HepG2 (cell line): ENCODE results near the gene CISD3. TPM values are rescaled to one million over a fixed set of nuclear protein-coding genes. Genes with fewer than 3 reads are reported as not detected.
A peak's percentile ranks its signal among the peaks of the same experiment; 100 is the strongest.

Source experiments
- ARNT ChIP-seq: fragments of 450-650 bp; IDR thresholded peaks from 2 replicates; pipeline ENCODE4 v1.6.1; 2017
- HNF4G ChIP-seq, 2 experiments: sonication (generic) in 1 of 2; formaldehyde crosslinking in 1 of 2; IDR thresholded peaks; 2 replicates each; pipeline versions ENCODE4 v1.4.0 to v1.6.1; 2011 to 2020; ENCODE audit warnings: borderline replicate concordance in 2 of 2, low read depth in 2 of 2, mild to moderate bottlenecking in 2 of 2, low read length in 1 of 2, missing genetic modification reagents in 1 of 2, moderate library complexity in 1 of 2
- HOXA9 ChIP-seq: sonication (generic); formaldehyde crosslinking; IDR thresholded peaks from 2 replicates; pipeline ENCODE4 v1.8.1; 2022; ENCODE audit warnings: missing genetic modification reagents, mild to moderate bottlenecking, moderate library complexity, borderline replicate concordance
- JDP2 ChIP-seq: sonication (generic); formaldehyde crosslinking; IDR thresholded peaks from 2 replicates; pipeline ENCODE4 v1.8.1; 2022; ENCODE audit warnings: missing genetic modification reagents, borderline replicate concordance
- MZF1 ChIP-seq: sonication (generic); formaldehyde crosslinking; IDR thresholded peaks from 2 replicates; pipeline ENCODE4 v1.8.1; 2023; ENCODE audit warnings: mild to moderate bottlenecking, missing genetic modification reagents, borderline replicate concordance
- PAX8 ChIP-seq: sonication (generic); formaldehyde crosslinking; IDR thresholded peaks from 2 replicates; pipeline ENCODE4 v1.8.0; 2022; ENCODE audit warnings: mild to moderate bottlenecking, missing genetic modification reagents, borderline replicate concordance
- PCBP1 ChIP-seq: fragments of 200-400 bp; formaldehyde crosslinking; IDR thresholded peaks from 2 replicates; pipeline ENCODE4 v1.6.1; 2017; ENCODE audit warnings: mild to moderate bottlenecking, low read depth, low read length, borderline replicate concordance
- SAP130 ChIP-seq: IDR thresholded peaks from 2 replicates; pipeline ENCODE4 v1.6.1; 2016; ENCODE audit warnings: low read depth
- SMAD3 ChIP-seq: sonication (generic); formaldehyde crosslinking; IDR thresholded peaks from 2 replicates; pipeline ENCODE4 v1.4.0; 2020; ENCODE audit warnings: missing genetic modification reagents
- SRY ChIP-seq: sonication (generic); formaldehyde crosslinking; IDR thresholded peaks from 2 replicates; pipeline ENCODE4 v1.8.0; 2022; ENCODE audit warnings: mild to moderate bottlenecking, missing genetic modification reagents
- TBL1XR1 ChIP-seq: fragments of 150-350 bp; IDR thresholded peaks from 2 replicates; pipeline ENCODE4 v1.6.1; 2014; ENCODE audit warnings: borderline replicate concordance, low read length; ENCODE audit not compliant: partially characterized antibody
- TMF1 ChIP-seq: sonication (generic); formaldehyde crosslinking; IDR thresholded peaks from 2 replicates; pipeline ENCODE4 v1.8.1; 2022; ENCODE audit warnings: low read depth, missing genetic modification reagents
- ZFP82 ChIP-seq: sonication (generic); formaldehyde crosslinking; IDR thresholded peaks from 2 replicates; pipeline ENCODE4 v1.5.1; 2020; ENCODE audit warnings: mild to moderate bottlenecking, missing genetic modification reagents, borderline replicate concordance
- ZNF160 ChIP-seq: sonication (generic); formaldehyde crosslinking; IDR thresholded peaks from 2 replicates; pipeline ENCODE4 v1.8.0; 2022; ENCODE audit warnings: mild to moderate bottlenecking, inconsistent platforms, missing genetic modification reagents
- ZNF232 ChIP-seq: sonication (generic); formaldehyde crosslinking; IDR thresholded peaks from 2 replicates; pipeline ENCODE4 v1.4.0; 2020; ENCODE audit warnings: missing genetic modification reagents, borderline replicate concordance
- ZNF329 ChIP-seq: sonication (generic); formaldehyde crosslinking; IDR thresholded peaks from 2 replicates; pipeline ENCODE4 v1.9.0; 2021; ENCODE audit warnings: low read depth, mild to moderate bottlenecking, missing genetic modification reagents
- ZNF354B ChIP-seq: sonication (generic); formaldehyde crosslinking; IDR thresholded peaks from 2 replicates; pipeline ENCODE4 v1.8.0; 2022; ENCODE audit warnings: mild to moderate bottlenecking, missing genetic modification reagents
- ZNF558 ChIP-seq: sonication (generic); formaldehyde crosslinking; IDR thresholded peaks from 2 replicates; pipeline ENCODE4 v1.9.0; 2022; ENCODE audit warnings: mild to moderate bottlenecking, missing genetic modification reagents, borderline replicate concordance
- ZNF746 ChIP-seq: sonication (generic); formaldehyde crosslinking; IDR thresholded peaks from 2 replicates; pipeline ENCODE4 v1.8.0; 2022; ENCODE audit warnings: mild to moderate bottlenecking, missing genetic modification reagents
- ZNF775 ChIP-seq: sonication (generic); formaldehyde crosslinking; IDR thresholded peaks from 2 replicates; pipeline ENCODE4 v1.4.0; 2020; ENCODE audit warnings: missing genetic modification reagents, mild to moderate bottlenecking, moderate library complexity, borderline replicate concordance
- ZNF788 ChIP-seq: sonication (generic); formaldehyde crosslinking; IDR thresholded peaks from 2 replicates; pipeline ENCODE4 v1.5.0; 2020; ENCODE audit warnings: mild to moderate bottlenecking, missing genetic modification reagents, borderline replicate concordance
- polyA plus RNA-seq, 8 experiments: library from polyadenylated mRNA; depleted of rRNA in 3 of 8; stranded (reverse) in 7 of 8; unstranded in 1 of 8; fragments of >200 nt; fragmentation: Illumina TruSeq in 4 of 8; extraction: Trizol in 4 of 8; gene quantifications; 2 replicates each; pipeline versions ENCODE4 v1.2.1 to v1.2.3, GENCODE V29; 2011 to 2016; ENCODE audit warnings: low read depth in 4 of 8, missing spikeins in 1 of 8, mixed read lengths in 1 of 8; ENCODE audit not compliant: insufficient read depth in 1 of 8
- total RNA-seq, 5 experiments: library from RNA; depleted of rRNA; stranded (reverse); fragments of >200 nt; fragmentation: Illumina TruSeq; extraction: Trizol; gene quantifications; 2 replicates each; pipeline ENCODE4 v1.2.3, GENCODE V29; 2016; ENCODE audit warnings: low read depth in 1 of 5
- TF ChIP-seq, protein P1 (sequence below): sonication (generic); formaldehyde crosslinking; IDR thresholded peaks from 2 replicates; pipeline ENCODE4 v1.5.1; 2020; ENCODE audit warnings: mild to moderate bottlenecking, moderate library complexity, missing genetic modification reagents
- TF ChIP-seq, protein P2 (sequence below): sonication (generic); formaldehyde crosslinking; IDR thresholded peaks from 2 replicates; pipeline ENCODE4 v1.8.0; 2022; ENCODE audit warnings: mild to moderate bottlenecking, missing genetic modification reagents, moderate library complexity
- TF ChIP-seq, protein P3 (sequence below): sonication (generic); formaldehyde crosslinking; IDR thresholded peaks from 2 replicates; pipeline ENCODE4 v1.4.0; 2020; ENCODE audit warnings: low read depth, mild to moderate bottlenecking, missing genetic modification reagents
- TF ChIP-seq, protein P4 (sequence below): IDR thresholded peaks from 2 replicates; pipeline ENCODE4 v1.6.1; 2016

CISD3 gene
- total and polyA plus RNA-seq, 2 of the 13 experiments (the other 11 are each of a cell fraction or from before 2014, with no cell fraction given) = 30.0 to 34.1 TPM

DNA sequence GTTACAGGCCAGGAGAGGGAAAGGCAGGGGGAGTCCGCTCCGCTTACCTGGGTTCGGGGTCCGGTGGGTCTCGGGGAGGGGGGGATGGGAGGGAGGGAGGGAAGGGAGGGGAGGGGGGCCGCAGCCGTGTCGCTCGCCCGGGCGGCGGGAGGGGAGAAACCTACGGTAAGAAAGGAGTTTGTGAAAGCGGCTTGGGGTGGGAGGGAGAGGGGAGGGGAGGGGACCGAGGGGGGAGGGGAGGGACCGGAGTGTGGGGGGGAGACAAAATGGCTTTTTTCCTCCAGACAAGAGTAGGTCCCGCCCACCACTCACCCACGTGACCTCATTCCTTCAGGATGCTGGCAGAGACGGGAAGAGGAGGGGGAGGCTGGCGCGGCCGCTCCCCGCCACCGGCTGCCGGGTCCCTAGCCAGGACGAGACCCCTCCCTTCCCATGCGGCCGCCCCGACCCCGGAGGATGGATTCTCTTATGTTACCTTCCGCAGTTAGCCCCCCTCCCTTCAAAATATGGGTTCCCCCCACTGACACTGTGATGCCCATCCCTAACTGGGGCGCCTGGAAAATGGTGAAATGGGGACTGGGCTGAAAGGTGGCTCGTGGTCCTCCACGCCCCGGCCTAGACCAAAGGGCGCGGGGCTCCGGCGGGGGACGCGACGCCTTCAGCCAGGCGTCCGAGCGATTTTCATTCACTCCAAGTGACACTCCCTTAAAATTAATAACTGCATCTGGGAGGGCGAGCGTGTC, 18.2 kb downstream of the CISD3 start, which contains the start of gene PCGF2 (continued):
- TF ChIP-seq HOXA9 (CRISPR knock-in tag) = no peak
- TF ChIP-seq ZNF558 (CRISPR knock-in tag) = 0 out of 2 replicates have a peak, but pooled peaks have one; percentile 57
- TF ChIP-seq ZNF775 (CRISPR knock-in tag) = no peak
- no peak for TF ChIP-seq JDP2 (CRISPR knock-in tag)
- TF ChIP-seq, protein P1, sequence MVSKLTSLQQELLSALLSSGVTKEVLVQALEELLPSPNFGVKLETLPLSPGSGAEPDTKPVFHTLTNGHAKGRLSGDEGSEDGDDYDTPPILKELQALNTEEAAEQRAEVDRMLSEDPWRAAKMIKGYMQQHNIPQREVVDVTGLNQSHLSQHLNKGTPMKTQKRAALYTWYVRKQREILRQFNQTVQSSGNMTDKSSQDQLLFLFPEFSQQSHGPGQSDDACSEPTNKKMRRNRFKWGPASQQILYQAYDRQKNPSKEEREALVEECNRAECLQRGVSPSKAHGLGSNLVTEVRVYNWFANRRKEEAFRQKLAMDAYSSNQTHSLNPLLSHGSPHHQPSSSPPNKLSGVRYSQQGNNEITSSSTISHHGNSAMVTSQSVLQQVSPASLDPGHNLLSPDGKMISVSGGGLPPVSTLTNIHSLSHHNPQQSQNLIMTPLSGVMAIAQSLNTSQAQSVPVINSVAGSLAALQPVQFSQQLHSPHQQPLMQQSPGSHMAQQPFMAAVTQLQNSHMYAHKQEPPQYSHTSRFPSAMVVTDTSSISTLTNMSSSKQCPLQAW (CRISPR knock-in tag) = 0 out of 2 replicates have a peak, but pooled peaks have one; percentile 27
- no peak for TF ChIP-seq ZNF329 (CRISPR knock-in tag)
- 0 out of 2 replicates have a peak, but pooled peaks have one; percentile 62 for TF ChIP-seq MZF1 (CRISPR knock-in tag)
- TF ChIP-seq ZNF354B = no peak
- TF ChIP-seq PAX8 (CRISPR knock-in tag) = no peak
- TF ChIP-seq, protein P2, sequence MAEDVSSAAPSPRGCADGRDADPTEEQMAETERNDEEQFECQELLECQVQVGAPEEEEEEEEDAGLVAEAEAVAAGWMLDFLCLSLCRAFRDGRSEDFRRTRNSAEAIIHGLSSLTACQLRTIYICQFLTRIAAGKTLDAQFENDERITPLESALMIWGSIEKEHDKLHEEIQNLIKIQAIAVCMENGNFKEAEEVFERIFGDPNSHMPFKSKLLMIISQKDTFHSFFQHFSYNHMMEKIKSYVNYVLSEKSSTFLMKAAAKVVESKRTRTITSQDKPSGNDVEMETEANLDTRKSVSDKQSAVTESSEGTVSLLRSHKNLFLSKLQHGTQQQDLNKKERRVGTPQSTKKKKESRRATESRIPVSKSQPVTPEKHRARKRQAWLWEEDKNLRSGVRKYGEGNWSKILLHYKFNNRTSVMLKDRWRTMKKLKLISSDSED (CRISPR knock-in tag) = no peak
- peak; percentile 70 for TF ChIP-seq SAP130
- no peak for TF ChIP-seq ZNF232
- no peak for TF ChIP-seq SMAD3 (CRISPR knock-in tag)
- TF ChIP-seq ZFP82 = no peak
- TF ChIP-seq TBL1XR1 = no peak
- TF ChIP-seq SRY (CRISPR knock-in tag) = no peak
- no peak for TF ChIP-seq TMF1 (CRISPR knock-in tag)
- TF ChIP-seq ZNF160 (CRISPR knock-in tag) = no peak
- TF ChIP-seq PCBP1 = peak; percentile 91
- no peak for TF ChIP-seq ARNT
- no peak for TF ChIP-seq HNF4G (IDR thresholded peaks at IDR 0.05; ENCODE audit: borderline replicate concordance, low read depth, low read length)
- TF ChIP-seq HNF4G (CRISPR knock-in tag; IDR thresholded peaks at IDR 0.05; ENCODE audit: borderline replicate concordance, low read depth) = no peak; the same call in 1 of the 2 replicates
- TF ChIP-seq, protein P3, sequence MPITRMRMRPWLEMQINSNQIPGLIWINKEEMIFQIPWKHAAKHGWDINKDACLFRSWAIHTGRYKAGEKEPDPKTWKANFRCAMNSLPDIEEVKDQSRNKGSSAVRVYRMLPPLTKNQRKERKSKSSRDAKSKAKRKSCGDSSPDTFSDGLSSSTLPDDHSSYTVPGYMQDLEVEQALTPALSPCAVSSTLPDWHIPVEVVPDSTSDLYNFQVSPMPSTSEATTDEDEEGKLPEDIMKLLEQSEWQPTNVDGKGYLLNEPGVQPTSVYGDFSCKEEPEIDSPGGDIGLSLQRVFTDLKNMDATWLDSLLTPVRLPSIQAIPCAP (CRISPR knock-in tag) = no peak
- TF ChIP-seq ZNF788 = no peak
- TF ChIP-seq ZNF746 = peak; percentile 76
- TF ChIP-seq, protein P4, sequence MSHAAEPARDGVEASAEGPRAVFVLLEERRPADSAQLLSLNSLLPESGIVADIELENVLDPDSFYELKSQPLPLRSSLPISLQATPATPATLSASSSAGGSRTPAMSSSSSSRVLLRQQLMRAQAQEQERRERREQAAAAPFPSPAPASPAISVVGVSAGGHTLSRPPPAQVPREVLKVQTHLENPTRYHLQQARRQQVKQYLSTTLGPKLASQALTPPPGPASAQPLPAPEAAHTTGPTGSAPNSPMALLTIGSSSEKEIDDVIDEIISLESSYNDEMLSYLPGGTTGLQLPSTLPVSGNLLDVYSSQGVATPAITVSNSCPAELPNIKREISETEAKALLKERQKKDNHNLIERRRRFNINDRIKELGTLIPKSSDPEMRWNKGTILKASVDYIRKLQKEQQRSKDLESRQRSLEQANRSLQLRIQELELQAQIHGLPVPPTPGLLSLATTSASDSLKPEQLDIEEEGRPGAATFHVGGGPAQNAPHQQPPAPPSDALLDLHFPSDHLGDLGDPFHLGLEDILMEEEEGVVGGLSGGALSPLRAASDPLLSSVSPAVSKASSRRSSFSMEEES (CRISPR knock-in tag) = peak; percentile 57; the same call in 1 of the 2 replicates
